ENCODE data around the gene KDELR3. TPM values are rescaled to one million over a fixed set of nuclear protein-coding genes. Genes with fewer than 3 reads are reported as not detected.

KDELR3 gene
- total RNA-seq, 2 experiments from 2014 or later = 0.75 to 0.88 TPM

DNA sequence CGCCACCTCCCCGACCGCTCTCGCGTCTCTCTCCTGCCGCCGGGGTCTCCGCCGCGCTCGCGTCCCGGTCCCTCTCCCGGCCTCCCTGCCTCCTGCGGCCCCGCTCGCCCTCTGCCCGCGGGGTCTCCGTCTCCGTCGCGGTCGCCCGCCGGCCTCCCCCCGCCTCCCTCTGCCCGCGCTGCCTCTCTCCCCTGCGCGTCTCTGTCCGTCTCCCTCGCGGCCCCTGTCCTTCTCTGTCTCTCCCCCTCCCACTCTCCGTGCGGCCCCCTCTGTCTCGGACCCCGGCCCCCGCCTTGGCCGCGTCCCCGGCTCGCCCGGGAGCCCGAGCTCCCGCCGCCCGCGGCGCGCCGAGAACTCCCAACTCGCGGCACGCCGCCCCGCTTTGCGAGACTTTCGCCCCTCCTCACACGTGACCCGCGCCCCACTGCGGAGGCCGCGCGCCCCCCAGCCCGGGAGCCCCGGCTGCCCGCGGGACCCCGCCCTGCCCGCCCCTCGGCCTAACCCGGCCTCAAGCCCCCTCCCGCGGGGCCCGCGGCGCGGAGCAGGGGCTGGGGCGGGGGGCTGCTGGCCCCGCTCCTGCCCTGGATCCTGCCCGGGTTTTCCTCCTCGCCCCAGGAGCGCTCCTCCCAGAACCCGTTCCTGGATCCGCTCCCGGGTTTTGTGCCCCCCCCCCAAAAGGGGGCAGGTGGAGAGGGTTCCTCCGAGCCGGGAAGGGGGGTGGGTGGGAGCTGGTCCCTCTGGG lies 12.2 kb upstream of the KDELR3 start:
- ChIA-PET CTCF (no interaction called here), POLR2A (interaction anchor here (0.6 kb wide), 1 partner anchor 241 kb away, joined by 3 read pairs; no protein-coding TSS in a partner anchor)
- Mint-ChIP-seq H3K27ac (no peak overlapping the region), H3K4me3 (no peak overlapping the region), H3K4me1 (peaks cover 14% of the 10 kb centered on the region), H3K9me3 (no peaks in the 10 kb centered on the region), H3K27me3 (peaks cover 72% of the 10 kb centered on the region), H3K36me3 (ENCODE audit: low read depth) (no peaks in the 10 kb centered on the region)
- no peak for DNase-seq

DNA sequence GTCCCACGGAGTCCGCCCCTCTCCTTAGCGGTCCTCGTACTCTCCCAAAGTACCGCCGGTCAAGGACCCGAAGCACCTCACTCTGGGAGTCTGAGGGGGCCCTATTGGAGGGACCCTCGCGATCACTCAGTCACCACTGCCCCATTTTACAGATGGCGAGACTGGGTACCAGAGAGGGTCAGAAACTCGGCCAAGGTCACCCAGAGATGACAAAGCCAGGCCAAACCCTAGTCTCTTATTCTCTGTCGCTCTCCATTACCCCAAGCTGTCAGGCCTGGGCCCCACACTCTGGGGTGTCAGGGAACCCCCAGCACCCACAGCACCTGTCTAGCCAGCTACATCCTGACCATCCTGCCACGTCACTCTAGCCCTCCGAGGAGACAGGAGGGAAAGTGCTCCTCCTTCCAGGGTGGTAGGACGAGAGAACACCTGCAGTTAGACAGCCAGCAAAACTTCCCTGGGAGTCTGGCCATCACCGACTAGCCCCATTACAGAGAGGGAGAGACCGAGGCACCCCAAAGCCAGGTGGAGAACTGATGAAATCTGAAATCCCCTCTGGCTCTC lies 11.5 kb upstream of the KDELR3 start:
- Mint-ChIP-seq H3K9me3 (no peaks in the 10 kb centered on the region), H3K27ac (no peak overlapping the region), H3K4me3 (peak overlapping the region; percentile 22), H3K27me3 (peaks cover 74% of the 10 kb centered on the region), H3K36me3 (ENCODE audit: low read depth) (no peaks in the 10 kb centered on the region), H3K4me1 (peaks cover 16% of the 10 kb centered on the region)
- ChIA-PET CTCF (no interaction called here), POLR2A (no interaction called here)
- no peak for DNase-seq

DNA sequence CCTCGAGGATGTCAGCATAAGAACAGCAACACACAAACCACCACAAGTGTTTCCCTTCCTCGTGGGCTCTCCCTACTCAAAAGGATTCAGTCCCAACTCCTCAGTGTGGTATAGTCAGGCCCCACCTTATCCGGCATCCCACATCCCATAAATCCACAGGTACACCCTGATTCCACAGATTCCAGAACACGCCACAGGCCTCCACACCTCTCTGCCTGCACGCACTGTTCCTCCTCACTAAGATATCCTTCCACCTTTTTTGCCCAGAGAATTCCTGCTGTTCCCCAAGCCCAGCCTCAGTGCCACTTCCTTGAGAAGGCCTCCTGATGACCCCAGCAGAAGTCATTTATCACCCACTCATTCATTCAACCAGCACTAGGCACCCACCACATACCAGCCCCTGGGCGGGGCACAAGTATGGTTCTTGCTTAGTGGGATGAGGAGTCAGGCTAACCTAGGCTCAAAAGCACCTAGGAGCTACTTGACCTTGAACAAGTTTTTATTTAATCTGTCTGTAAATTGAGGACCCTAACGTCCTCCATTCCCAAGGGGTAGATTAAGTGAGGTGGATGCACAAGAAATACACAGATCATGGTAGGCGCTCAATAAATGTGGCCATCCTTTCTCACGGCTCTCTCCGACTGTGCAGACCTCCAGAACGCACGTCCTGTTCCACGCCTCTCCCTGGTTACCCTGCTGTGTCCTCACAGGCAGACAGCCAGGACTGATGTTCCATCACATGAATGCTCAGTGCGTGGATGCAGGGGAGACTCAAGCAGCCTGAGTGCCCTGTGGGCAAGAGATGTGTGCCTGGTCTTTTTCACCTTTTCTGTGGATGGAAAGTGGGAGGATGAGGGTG lies 10.8 kb upstream of the KDELR3 start:
- DNase-seq = no peak
- ChIA-PET CTCF (no interaction called here), POLR2A (no interaction called here)
- Mint-ChIP-seq H3K9me3 (no peaks in the 10 kb centered on the region), H3K36me3 (ENCODE audit: low read depth) (no peaks in the 10 kb centered on the region), H3K27me3 (peaks cover 74% of the 10 kb centered on the region), H3K27ac (no peak overlapping the region), H3K4me1 (peaks cover 19% of the 10 kb centered on the region), H3K4me3 (peak overlapping the region; percentile 22)

DNA sequence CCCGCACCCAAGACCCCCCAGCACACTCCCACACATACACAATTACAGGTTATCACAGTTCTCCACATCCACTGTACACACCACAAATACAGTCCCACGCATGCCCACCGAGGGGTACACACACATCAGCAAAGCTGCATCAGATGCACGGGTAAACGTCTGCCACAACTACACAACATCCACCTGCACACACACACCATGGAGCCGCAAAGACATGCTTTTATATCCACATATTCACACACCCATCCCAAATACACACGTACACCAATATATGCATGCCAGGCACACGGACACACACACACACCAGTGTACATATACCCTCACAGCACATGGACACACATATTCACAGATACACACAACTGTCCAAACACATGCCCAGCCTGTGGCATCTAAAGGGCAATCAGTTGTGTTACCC lies 7.5 kb upstream of the KDELR3 start:
- H3K4me3 Mint-ChIP-seq = no peak overlapping the region
- H3K27ac Mint-ChIP-seq = no peak overlapping the region
- no peak for DNase-seq
- H3K4me1 Mint-ChIP-seq = peaks cover 16% of the 10 kb centered on the region
- H3K36me3 Mint-ChIP-seq (ENCODE audit: low read depth) = no peaks in the 10 kb centered on the region
- POLR2A ChIA-PET = no interaction called here
- CTCF ChIA-PET = no interaction called here
- H3K9me3 Mint-ChIP-seq = no peaks in the 10 kb centered on the region
- H3K27me3 Mint-ChIP-seq = peaks cover 73% of the 10 kb centered on the region

DNA sequence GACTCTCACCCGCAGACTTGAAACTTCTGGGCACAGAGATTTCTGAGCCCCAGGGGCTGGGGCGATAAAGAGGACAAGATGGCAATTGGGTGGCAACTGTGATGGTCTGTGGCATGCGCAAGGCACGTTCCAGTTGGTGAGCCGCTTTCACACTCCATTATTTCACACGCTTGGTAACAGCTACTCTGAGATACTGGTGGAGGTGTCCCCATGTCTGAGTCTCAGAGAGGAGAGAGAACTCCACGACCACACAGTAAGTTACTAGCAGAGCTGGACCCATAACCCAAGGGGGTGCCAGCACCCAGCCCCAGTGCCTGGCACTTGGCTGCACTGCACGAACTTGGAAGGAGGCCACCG lies 6.9 kb upstream of the KDELR3 start:
- Mint-ChIP-seq H3K27ac (no peak overlapping the region), H3K4me3 (no peak overlapping the region), H3K4me1 (peaks cover 14% of the 10 kb centered on the region), H3K36me3 (ENCODE audit: low read depth) (no peaks in the 10 kb centered on the region), H3K27me3 (peaks cover 76% of the 10 kb centered on the region), H3K9me3 (no peaks in the 10 kb centered on the region)
- no peak for DNase-seq
- CTCF ChIA-PET = no interaction called here
- POLR2A ChIA-PET = no interaction called here

DNA sequence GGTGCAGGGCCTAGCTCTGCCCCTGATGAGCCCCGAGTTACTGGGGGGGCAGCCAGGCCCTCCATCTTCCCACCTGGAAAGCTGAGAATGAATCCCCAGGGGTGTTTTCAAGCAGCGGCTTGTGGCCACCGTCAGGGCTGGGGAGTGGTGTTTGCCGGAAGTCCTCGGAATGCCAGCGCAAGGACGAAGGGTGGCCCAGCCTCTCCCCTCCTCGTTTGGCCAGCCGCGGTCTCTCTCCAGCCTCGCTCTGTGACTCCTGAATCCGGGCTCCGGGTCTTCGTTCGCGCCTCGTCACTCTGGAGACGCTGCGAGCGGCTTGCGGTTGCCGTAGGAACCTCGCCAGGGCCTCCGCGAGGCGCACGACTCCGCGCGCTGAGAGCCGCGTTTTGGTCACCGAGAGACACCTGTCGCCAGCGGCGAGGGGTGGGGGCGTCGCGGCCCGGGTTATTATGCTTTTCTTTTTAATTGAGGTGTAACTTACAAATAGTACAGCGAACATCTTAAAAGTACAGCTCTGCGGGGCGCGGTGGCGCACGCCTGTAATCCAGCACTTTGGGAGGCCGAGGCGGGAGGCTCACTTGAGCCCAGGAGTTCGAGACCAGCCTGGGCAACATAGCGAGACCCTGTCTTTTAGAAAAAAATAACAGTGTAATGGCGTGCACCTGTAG lies 6.3 kb upstream of the KDELR3 start:
- Mint-ChIP-seq H3K27me3 (peaks cover 77% of the 10 kb centered on the region), H3K4me3 (no peak overlapping the region), H3K36me3 (ENCODE audit: low read depth) (no peaks in the 10 kb centered on the region), H3K27ac (no peak overlapping the region), H3K9me3 (no peaks in the 10 kb centered on the region), H3K4me1 (peaks cover 10% of the 10 kb centered on the region)
- DNase-seq = peak; percentile 70
- ChIA-PET CTCF (no interaction called here), POLR2A (interaction anchor here (1.3 kb wide), 1 partner anchor 28 kb away, joined by 3 read pairs; no protein-coding TSS in a partner anchor)

DNA sequence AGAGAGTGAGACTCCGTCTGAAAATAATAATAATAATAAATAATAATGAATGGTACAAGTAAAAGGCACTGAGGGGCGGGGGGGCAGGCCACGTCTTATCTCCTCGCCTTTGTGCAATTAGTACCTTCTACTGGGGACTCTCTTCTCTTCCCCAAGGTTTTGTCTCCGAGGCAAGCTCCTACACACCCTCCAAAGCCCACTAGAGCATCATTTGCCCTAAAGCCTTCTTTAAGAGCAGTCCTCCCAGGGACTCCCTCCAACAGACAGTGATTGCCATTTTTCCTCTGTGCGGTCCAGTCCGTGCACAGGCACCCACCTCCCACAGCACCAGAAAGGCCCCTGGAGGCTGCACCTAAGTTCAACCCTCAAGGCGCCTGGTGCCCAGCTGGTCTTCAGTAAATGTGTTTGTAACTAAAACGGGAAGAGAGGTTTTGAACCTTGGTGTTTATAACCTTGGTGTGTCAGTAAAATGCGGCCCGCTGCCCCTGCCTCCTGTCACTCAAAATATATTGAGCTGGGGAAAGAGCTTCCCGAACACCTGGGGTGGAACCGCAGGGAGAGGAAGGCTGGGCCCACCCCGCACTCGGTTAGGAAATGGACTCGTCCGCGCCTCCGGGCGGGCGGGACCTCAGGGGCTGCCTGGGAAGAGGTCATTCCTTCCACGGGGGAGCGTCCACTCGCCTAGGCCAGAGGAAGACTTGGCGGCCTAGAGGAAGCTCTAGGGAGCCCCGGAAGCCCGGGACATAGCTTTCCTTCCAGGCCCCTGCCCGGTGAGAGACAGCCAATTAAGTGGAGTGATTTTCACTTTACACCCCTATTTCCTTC lies 4.7 kb upstream of the KDELR3 start:
- peaks cover 16% of the 10 kb centered on the region for H3K4me1 Mint-ChIP-seq
- H3K9me3 Mint-ChIP-seq = no peaks in the 10 kb centered on the region
- peaks cover 75% of the 10 kb centered on the region for H3K27me3 Mint-ChIP-seq
- H3K27ac Mint-ChIP-seq = no peak overlapping the region
- ChIA-PET CTCF (interaction anchor here (1.1 kb wide), 1 partner anchor 59 kb away, joined by 3 read pairs; no protein-coding TSS in a partner anchor), POLR2A (interaction anchor here (0.5 to 1.4 kb wide), 5 partner anchors 12 to 458 kb away, joined by 3 to 5 read pairs (median 3); no protein-coding TSS in a partner anchor)
- H3K36me3 Mint-ChIP-seq (ENCODE audit: low read depth) = no peaks in the 10 kb centered on the region
- H3K4me3 Mint-ChIP-seq = no peak overlapping the region
- no peak for DNase-seq

DNA sequence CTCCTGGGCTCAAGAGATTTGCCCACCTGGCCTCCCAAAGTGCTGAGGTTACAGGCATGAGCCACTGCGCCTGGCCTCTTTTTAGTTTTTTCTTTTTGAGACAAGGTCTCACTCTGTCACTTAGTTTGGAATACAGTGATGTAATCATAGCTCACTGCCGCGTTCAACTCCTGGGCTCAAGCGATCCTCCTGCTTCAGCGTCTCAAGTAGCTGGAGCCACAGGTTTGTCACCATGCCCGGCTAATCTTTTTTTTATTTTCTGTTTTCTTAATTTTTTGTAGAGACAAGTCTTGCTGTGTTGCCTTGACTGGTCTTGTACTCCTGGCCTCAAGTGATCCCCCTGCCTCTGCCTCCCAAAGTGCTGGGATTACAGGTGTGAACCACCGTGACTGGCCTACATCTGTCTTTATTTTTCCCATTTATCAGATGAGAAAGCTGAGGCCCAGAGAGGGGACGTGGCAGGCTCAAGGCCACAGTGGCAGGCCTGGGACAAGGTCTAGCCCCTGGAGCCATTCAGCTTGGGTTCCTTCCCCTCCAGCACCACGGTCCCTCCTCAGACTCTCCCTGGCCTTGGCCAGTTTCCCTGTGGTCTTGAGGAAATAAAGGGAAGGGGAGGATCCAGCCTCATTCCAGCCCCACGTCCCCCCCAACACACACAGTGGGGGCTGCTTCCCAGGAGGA lies 2.8 kb upstream of the KDELR3 start:
- no peak overlapping the region for H3K27ac Mint-ChIP-seq
- no peak overlapping the region for H3K4me3 Mint-ChIP-seq
- peaks cover 18% of the 10 kb centered on the region for H3K4me1 Mint-ChIP-seq
- peaks cover 61% of the 10 kb centered on the region for H3K27me3 Mint-ChIP-seq
- H3K9me3 Mint-ChIP-seq = no peaks in the 10 kb centered on the region
- DNase-seq = no peak
- ChIA-PET POLR2A (no interaction called here), CTCF (interaction anchor here (0.7 kb wide), 1 partner anchor 10 kb away, joined by 3 read pairs; no protein-coding TSS in a partner anchor)
- H3K36me3 Mint-ChIP-seq (ENCODE audit: low read depth) = no peaks in the 10 kb centered on the region

DNA sequence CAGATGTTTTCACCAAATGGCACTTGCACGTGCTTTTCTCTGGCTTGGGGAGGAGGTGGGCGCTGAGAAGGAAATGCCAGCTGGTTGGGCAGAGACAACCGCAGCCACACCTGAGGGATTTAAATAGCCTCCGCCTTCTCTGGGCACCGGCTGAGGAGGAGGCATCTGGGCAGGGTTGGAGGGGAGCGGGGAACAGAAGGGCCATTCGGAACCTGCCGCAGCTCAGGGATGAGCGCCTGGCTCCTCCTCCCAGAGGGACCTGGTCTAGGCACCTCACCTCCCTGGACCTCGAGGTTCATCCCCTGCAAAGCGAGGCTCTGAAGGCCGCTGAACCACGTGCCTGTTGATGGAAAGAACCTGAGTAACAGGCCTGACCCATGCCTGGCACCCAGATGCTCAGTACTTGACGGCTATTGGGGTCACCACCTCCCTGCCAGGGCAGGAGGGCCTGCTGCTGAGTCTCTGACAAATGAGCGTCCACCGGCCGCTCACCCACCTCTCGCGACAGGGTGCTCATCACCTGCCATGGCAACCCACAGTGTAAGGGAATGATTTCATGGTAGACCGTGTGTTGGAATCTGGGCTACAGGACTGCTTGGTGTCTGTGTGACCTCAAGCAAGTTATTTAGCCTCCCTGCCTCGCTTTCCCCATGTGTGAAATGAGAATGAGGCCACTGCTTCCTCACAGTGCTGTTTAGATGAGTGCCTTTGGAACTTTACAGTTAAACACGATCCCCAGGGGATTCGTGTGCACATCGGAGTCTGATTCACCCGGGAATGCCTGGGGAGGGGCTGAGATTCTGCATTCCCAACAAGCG lies 2.0 kb upstream of the KDELR3 start:
- H3K4me1 Mint-ChIP-seq = peaks cover 15% of the 10 kb centered on the region
- no peak overlapping the region for H3K27ac Mint-ChIP-seq
- ChIA-PET CTCF (no interaction called here), POLR2A (no interaction called here)
- H3K4me3 Mint-ChIP-seq = no peak overlapping the region
- no peaks in the 10 kb centered on the region for H3K36me3 Mint-ChIP-seq (ENCODE audit: low read depth)
- no peaks in the 10 kb centered on the region for H3K9me3 Mint-ChIP-seq
- DNase-seq = no peak
- peaks cover 53% of the 10 kb centered on the region for H3K27me3 Mint-ChIP-seq

DNA sequence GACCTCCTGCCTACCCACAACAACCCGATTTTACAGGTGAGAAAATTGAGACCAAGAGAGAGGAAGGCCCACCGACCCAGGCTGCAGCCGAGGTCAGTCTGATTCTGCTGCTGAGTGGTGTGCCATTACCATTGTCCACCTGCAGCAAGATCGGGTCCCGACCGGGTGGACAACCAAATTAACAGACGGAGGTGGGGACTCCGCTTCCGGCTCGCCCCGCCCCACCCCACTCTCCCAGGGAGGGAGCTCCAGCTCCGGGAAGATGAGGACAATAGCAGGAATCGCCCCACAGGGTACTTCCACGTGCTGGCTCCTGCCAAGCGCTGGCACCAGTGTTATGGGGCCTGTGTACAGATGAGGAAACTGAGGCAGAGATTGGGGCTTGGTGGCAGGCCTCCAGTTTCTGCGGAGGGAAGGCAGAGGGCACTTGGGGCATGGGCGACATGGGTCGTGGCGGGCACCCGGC lies 425 bp upstream of the KDELR3 start:
- H3K4me3 Mint-ChIP-seq = peak overlapping the region; percentile 56
- H3K9me3 Mint-ChIP-seq = no peaks in the 10 kb centered on the region
- H3K36me3 Mint-ChIP-seq (ENCODE audit: low read depth) = no peaks in the 10 kb centered on the region
- ChIA-PET POLR2A (no interaction called here), CTCF (no interaction called here)
- H3K27me3 Mint-ChIP-seq = peaks cover 38% of the 10 kb centered on the region
- H3K4me1 Mint-ChIP-seq = peaks cover 11% of the 10 kb centered on the region
- H3K27ac Mint-ChIP-seq = no peak overlapping the region
- DNase-seq = no peak

Data from activated CD4-positive, alpha-beta memory T cell treated with anti-CD3 and anti-CD28 coated beads, Interleukin-2, amount 10 ng/mL, durations not matched to agents 7 days and 5 days (primary cell).